Measurements from ENCODE around the gene ADPGK.

ADPGK gene

GRCh38 chr15:72790302-72790910 lies 6.8 kb upstream of the ADPGK start:
- no peak overlapping the region for H3K4me3 ChIP-seq (replicated peaks; ENCODE audit: low read depth, low read length)
- TF ChIP-seq CTCF (IDR thresholded peaks at IDR 0.05; ENCODE audit: low read length, missing control alignments) = no peak
- DNase-seq (ENCODE audit: low read depth) = no peak

DNA sequence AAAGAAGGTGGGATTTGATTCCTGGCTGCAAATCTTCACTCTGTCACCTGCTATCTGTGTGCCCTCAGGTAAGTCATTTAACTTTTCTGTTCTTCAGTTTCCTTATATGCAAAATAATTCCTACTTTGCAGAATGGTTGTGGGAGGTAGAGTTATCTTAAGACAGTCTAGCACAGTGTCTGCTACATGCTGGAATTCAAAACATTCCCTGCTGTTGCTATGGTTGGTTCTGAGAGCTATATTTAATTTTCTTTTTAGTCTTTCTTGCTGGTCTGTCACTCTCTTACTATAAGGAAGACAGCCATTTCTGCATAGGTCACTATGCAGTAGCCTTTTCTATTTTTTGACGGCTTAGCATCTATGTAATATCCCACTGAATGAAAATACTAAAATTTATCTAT lies 4.0 kb upstream of the ADPGK start:
- no peak for DNase-seq (ENCODE audit: low read depth)
- H3K4me3 ChIP-seq (replicated peaks; ENCODE audit: low read depth, low read length) = no peak overlapping the region
- no peak for TF ChIP-seq CTCF (IDR thresholded peaks at IDR 0.05; ENCODE audit: low read length, missing control alignments)

DNA sequence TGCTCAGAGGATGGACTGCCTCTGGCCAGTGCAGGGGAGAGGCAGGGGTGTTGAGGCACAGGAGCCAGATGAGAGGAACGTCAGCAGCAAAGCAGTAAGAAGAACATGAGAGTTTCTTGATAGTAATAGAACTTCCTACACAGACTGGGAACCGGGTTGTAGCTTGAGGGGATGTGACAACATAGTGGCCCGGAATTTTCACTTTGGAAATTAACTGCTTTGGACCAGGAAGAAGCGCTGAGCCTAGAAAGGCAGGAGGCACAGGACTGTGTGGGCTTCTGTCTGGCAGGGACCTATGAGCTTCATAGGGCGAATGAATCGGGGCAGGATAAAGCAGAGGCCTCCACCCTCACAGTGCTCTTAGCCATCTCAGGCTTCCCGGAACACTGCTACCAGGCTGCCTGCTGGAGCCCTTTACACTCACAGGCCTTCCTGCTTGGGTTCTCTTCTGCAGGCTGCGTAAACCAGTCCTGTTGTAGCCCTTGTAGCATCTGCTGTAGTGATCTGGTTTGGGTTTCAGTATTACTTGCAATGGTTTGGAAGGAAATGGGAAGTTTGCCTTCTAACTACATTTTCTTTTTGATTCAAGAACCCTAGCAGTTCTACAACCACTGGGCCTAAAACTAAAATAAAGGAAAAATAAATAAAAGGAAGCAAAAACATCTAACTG lies 3.3 kb upstream of the ADPGK start:
- DNase-seq (ENCODE audit: low read depth) = no peak
- H3K4me3 ChIP-seq (replicated peaks; ENCODE audit: low read depth, low read length) = no peak overlapping the region
- no peak for TF ChIP-seq CTCF (IDR thresholded peaks at IDR 0.05; ENCODE audit: low read length, missing control alignments)

DNA sequence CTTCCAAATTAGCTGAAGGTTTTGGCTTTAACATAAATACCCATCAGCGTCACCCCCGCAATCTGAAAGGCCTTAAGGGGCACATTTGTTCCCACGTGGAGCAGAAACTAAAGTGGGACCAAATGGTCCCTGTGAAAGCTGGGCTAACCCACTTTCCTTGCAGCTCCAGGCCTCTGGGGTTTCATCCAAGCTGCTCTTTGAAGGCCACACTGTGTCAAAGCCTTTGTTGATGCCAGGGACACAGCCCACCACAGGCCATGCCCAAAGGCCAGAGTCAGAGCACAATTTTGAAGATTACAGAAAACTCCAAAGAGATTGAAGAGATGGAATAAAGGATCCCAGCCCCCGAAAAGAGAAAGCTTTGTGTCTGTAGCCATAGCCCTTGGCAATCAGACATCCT lies 2.7 kb upstream of the ADPGK start:
- TF ChIP-seq CTCF (IDR thresholded peaks at IDR 0.05; ENCODE audit: low read length, missing control alignments) = no peak
- no peak for DNase-seq (ENCODE audit: low read depth)
- H3K4me3 ChIP-seq (replicated peaks; ENCODE audit: low read depth, low read length) = no peak overlapping the region

- no peak for DNase-seq (ENCODE audit: low read depth)
- no peak overlapping the region for H3K4me3 ChIP-seq (replicated peaks; ENCODE audit: low read depth, low read length)
- TF ChIP-seq CTCF (IDR thresholded peaks at IDR 0.05; ENCODE audit: low read length, missing control alignments) = no peak
Measured at GRCh38 chr15:72785841-72786240, 2.3 kb upstream of the ADPGK start.

DNA sequence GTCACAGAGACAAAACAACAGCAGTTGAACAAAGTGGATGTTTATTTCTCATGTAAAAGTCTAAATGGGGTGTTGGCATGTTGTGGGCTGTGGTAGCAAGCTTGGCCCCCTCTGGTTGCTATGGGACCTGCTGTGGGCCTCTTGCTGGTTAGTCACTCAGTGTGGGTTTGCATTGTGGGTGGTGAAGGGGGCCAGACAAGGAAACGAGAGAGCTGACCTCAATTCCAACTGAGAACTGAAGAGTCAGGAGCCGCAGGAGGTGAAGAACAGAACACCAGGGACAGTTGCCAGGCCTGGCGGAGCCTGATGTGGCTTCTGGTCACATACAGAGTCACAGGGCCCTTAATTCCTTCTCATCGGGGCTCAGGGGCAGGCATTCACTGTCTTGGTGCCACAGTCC lies 1.9 kb upstream of the ADPGK start:
- no peak overlapping the region for H3K4me3 ChIP-seq (replicated peaks; ENCODE audit: low read depth, low read length)
- no peak for DNase-seq (ENCODE audit: low read depth)
- no peak for TF ChIP-seq CTCF (IDR thresholded peaks at IDR 0.05; ENCODE audit: low read length, missing control alignments)

- TF ChIP-seq CTCF (IDR thresholded peaks at IDR 0.05; ENCODE audit: low read length, missing control alignments) = no peak
- peak overlapping the region; percentile 69 for H3K4me3 ChIP-seq (replicated peaks; ENCODE audit: low read depth, low read length)
- DNase-seq (ENCODE audit: low read depth) = no peak
Measured at GRCh38 chr15:72784456-72784876, 908 bp upstream of the ADPGK start.
